T-helper 2 cell (primary cell): ENCODE results near the gene DERL2.

Experiments
- DNase-seq, 5 experiments: peaks; one replicate each; pipeline versions ENCODE4 v3.0.0 to v3.0.0-alpha.2; 2012 to 2022
- total RNA-seq, 2 donors: gene quantifications; one replicate each; lab custom pipeline; 2026; lab: John Stamatoyannopoulos, UW

The DERL2 gene
- 55.0 to 63.0 reads per million in 2 donors for total RNA-seq

DNA sequence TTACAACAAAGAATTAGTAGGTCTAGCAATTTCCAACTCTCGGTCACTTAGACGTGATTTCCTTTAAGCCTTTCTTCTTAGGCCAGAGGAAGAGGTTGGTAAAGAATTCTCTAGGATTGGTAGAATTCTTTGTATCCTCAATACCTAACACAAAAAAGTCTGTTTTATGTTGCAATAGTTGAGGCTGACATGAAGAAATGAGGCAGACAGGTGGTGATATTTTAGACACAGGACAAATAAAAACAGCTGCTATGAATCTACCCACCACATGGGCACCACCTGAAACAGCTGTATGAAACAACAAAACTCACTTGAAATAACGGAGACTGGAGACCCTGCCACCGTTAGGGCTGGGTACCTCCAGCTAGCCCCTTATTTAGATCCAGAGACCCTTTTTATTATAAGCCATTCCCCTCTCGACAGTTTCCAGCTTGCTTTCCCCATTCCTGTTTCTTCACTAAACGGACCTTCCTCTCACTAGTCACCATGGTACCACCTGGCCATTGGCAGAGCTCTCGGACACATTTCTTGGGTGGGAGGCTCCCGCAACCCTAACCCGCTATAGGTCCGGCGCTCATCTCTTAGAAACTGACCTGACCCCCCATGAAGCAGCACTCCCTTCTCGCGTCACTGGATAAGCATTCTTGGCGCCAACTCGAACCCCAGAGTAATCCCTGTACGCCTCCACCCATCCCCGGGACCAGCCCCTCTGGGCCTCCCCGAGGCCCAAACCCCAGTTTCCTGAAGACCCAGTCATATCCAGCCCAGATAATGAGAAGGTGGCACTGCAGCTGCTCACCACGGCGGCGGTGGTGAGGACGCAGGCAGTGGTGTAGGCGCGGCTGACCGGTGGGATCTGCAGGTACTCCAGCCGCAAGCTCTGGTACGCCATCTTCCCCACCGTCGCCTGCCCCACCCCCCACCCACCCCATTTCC, at the start of gene DERL2:
Gene DERL2, minus strand, starts transcription at position 909 of the 936 bp plus-strand sequence. Its CDS starts 17 bp downstream, at position 892.
- no peak for DNase-seq

- no peak for DNase-seq
These were observed 49.5 kb upstream of the DERL2 start for GRCh38 chr17:5535436-5535835.

DNA sequence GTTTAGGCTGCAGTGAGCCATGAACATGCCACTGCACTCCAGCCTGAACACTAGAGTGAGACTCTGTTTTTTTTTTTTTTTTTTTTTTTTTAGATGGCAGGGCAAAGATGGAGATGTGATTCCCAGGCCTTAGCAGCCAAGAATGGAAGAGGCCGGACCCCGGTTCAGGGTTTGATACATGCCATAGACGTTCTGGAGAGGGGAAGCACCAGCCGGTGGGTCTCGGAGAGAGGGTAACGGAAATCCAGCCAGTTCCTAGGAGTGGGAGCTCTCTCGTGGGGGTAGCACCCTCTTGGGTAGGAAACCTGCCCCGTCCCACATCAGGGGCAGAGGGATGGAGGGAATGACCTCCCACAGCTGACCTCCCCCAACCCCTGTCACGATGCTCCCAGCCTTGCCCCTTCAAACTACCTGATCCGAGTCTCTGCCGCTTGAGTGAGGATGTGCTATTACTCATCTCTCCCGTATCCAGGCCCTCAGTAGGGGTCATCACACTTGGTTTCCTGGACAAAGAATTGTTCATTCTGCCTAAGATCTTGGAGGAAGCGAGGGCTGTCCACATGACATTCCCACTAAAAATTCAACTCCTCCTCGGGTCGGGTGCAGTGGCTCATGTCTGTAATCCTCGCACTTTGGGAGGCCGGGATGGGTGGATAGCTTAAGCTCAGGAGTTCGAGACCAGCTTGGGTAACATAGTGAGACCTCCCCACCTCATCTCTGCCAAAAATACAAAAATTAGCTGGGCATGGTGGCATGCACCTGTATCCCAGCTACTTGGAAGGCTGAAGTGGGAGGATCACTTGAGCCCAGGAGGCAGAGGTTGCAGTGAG, 47.7 kb upstream of the DERL2 start:
- DNase-seq = no peak

DNA sequence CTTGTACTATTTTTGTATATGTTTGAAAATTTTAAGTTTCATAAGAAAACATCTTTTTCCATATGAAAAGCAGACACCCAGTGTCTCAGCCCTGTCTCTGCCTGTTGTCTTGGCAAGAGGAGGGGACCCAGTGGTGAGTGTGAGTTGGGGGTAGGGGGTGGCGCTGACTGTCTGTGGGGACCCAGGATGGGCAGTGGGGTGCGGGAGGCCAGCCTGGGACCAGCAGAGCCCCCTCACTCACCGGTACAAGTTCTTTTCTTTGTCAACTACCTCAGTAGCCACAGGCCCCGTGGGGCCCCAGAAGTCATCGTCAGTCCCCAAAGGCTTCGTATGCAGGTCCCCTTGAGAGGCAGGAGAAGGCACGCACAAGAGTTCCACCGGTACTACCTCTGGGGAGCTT, 46.6 kb upstream of the DERL2 start:
- DNase-seq = no peak

GRCh38 chr17:5531085-5531418, 45.1 kb upstream of the DERL2 start:
- DNase-seq = no peak

- no peak for DNase-seq
These were observed 44.5 kb upstream of the DERL2 start for GRCh38 chr17:5530265-5531084.

GRCh38 chr17:5527601-5528250, 41.7 kb upstream of the DERL2 start:
- DNase-seq = no peak

GRCh38 chr17:5526821-5527598, 41.0 kb upstream of the DERL2 start:
- peak in 2 of 5 experiments; percentile 11 to 14 for DNase-seq

- no peak for DNase-seq
These were observed 37.3 kb upstream of the DERL2 start for GRCh38 chr17:5523249-5523648.

DNA sequence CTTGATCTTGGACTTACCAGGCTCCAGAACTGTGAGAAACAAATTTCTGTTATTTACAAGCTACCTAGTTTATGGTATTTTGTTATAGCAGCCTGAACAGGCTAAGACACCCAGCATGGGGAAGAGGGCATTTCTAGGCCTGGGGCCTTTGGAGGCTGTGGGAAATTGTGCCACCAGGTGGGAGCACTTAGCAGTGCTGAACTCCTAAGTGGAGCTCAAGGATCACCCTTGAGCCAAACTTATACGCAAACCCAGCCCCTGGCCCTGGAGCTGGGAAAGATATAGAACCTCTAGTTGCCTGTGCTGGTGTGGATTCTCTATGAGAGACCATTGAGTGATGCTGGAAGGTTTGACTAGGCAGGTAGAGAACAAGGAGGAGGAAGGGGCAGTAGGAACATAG, 36.5 kb upstream of the DERL2 start:
- DNase-seq = no peak

- no peak for DNase-seq
These were observed 30.2 kb upstream of the DERL2 start for GRCh38 chr17:5516060-5516792.

DNA sequence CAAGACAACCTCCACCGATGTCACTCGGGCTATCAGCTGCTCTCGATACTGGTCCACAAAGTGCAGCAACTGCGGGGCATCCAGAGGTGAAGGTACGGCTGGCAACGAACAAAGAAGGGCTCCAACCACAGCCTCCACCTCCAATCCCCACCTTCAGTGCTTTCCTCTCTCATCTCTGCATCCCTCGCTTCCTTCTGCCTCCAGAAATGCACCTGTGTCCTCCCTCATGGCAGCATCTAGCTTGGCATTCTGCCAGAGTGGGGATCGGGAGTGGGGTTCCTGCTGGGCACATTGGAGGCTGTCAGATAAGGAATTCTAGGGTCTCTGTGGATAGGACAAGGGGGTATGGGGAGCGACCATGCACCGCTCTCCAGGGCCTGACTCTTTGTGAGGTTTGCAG, 29.0 kb upstream of the DERL2 start:
- DNase-seq = no peak

GRCh38 chr17:5513628-5514027, 27.6 kb upstream of the DERL2 start:
- DNase-seq = peak in 2 of 5 experiments; percentile 34 to 84

DNA sequence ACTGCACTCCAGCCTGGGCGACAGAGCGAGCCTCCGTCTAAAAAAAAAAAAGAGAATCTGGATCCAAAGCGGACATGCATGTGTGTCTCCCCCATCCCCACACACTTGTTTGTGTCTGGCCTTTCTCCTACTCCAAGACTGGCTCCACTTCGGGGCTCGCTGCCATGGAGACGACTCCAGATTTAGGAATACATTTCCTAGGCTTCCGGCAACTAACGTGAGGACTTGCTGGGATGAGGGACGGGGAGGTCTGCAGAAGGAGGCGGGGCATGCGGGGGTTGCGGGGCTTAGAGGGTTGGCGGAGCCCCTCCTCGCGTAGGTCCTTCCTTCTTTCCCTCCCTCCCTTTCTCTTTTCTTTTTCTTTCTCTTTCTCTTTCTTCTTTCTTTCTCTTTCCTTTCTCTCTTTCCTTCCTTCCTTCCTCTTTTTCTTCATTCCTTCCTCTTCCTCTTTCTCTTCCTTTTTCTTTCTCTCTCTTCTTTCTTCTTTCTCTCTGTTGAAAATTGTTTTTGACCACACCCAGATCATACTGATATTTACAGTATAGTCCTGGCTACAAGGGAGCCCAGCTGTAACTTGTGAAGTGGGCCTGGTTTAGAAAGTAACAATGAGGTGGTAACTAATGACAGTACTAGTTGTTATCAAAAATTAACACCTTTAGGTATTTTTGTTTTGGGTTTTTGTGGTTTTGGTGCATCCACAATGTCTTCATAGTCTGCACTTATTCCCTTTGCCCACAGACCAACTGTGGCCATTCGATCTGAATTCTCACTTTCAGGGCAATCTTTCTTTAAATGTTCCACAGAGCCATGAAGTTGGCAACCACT, 25.6 kb upstream of the DERL2 start:
- no peak for DNase-seq

DNA sequence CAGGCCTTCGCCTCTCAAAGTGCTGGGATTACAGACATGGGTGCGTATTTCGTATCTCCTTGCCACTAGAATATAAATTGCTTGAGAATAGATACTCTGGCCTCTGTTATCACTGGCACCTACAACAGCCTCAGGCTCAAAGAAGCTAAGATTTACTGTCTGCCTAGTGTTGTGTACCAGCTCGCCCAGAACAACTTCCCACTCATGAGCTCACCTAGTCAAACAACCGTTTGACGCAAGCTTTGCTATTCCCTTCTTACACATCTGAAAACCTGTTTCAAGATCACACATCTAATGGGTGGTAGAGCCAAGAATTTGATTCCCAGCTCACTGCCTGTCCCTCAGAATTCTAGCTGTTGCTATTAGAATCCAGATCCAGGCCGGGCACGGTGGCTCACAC, 24.8 kb upstream of the DERL2 start:
- no peak for DNase-seq

DNA sequence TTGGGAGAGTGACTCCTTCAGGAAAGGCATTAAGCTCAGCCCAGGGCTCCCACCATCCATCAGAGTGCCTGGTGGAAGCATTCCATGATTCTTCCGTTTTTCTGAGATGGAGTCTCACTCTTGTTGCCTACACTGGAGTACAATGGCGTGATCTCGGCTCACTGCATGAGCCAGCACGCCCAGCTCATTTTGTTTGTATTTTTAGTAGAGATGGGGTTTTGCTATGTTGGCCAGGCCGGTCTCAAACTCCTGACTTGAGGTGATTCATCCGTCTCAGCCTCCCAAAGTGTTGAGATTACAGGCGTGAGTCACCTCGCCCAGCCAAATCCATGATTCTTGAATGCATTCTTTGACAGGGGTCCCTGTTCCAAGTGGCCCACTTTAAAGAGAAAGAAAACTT, 23.5 kb upstream of the DERL2 start:
- DNase-seq = no peak

DNA sequence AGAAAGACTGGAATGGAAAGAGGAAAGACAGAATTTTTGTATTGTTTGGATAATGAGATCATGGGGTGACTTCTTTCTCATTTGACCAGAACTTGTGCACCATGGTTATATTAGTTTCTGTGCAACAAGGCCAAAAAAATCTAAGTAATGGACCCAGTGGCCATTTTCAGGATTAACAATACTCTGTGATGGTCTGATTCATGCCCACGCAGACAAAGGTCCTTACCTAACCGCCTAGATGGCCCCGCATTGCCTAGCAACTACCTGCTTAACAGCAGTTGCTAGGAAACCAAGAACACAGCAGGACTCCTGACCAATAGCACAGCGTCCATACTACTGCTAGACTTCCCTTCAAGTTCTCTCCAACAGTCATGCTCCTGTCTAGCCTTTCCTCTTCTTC, 22.8 kb upstream of the DERL2 start:
- DNase-seq = no peak

DNA sequence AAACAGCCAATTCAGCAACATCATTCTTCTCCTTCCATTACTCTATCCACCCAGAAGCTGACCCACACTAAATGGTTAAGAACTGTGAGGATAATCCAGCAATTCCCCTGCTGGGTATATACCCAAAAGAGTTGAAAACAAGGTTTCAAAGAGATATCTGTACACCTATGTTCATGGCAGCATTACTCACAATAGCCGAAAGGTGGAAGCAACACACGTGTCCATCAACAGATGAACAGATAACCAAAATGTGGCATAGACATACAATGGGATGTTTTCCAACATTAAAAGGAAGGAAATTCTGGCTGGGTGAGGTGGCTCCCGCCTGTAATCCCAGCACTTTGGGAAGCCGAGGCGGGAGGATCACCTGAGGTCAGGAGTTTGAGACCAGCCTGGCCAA, 20.3 kb upstream of the DERL2 start:
- no peak for DNase-seq

GRCh38 chr17:5502552-5502951, 16.6 kb upstream of the DERL2 start:
- no peak for DNase-seq

GRCh38 chr17:5501685-5502084, 15.7 kb upstream of the DERL2 start:
- no peak for DNase-seq
